Measurements from ENCODE around the gene MOB3B.

- TF ChIP-seq CTCF (conservative IDR thresholded peaks at IDR 0.05; ENCODE audit: low read depth, low read length) (no peak), EZH2 (IDR thresholded peaks at IDR 0.05; ENCODE audit: low read length, unreplicated experiment) (no peak)
Measured at GRCh38 chr9:27413511-27414219, 115.9 kb downstream of the MOB3B start.

Measured in PC-3 (cell line).